HEK293T (cell line): ENCODE measurements around the gene S100A16.

Experiments used
- CTBP1 ChIP-seq: fragments of 450-650 bp; IDR thresholded peaks from 2 replicates; pipeline ENCODE4 v1.6.1; 2016; ENCODE audit warnings: borderline replicate concordance
- L3MBTL2 ChIP-seq: fragments of 450-650 bp; conservative IDR thresholded peaks from 2 replicates; pipeline ENCODE4 v1.6.1; 2016; ENCODE audit warnings: mild to moderate bottlenecking
- SUZ12 ChIP-seq: fragments of 450-650 bp; IDR thresholded peaks from 2 replicates; pipeline ENCODE4 v1.6.1; 2016; ENCODE audit warnings: mild to moderate bottlenecking
- ZNF384 ChIP-seq: fragments of 450-650 bp; IDR thresholded peaks from 2 replicates; pipeline ENCODE4 v1.6.1; 2016

GRCh38 chr1:153572569-153573015 is 40.3 kb downstream of the S100A16 start:
- TF ChIP-seq CTBP1: no peak
- TF ChIP-seq L3MBTL2: no peak
- TF ChIP-seq ZNF384: no peak
- no peak for TF ChIP-seq SUZ12
